Measurements from ENCODE around the gene SLC66A2.

The SLC66A2 gene

DNA sequence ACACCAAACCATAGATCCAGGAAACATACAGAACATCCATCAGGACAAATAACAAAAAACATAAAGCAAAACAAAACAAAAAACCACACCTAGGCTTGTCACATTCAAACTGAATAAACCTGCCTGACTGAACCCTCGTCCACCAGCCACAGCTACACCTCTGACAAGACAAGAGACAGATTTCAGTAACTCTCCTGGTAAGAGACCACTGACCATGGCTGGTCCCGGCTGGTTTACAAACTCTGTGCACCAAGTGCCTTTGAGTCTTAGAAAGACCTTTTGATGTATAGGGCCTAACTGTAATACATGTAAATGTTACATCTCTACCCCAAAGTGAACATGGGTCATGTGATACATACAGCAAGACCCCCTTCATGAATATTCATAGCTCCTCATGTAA lies 4.8 kb upstream of the SLC66A2 start:
- H3K79me2 ChIP-seq: no peaks in the 10 kb centered on the region
- H3K4me3 ChIP-seq (ENCODE audit: low read depth, low read length): no peak overlapping the region
- H2AFZ ChIP-seq: no peak overlapping the region
- no peak overlapping the region for H3K9ac ChIP-seq
- no peak overlapping the region for H3K4me2 ChIP-seq (ENCODE audit: low read length)
- no peaks in the 10 kb centered on the region for H3K9me3 ChIP-seq (ENCODE audit: control insufficient read depth, low read length)
- H3K27me3 ChIP-seq (ENCODE audit: control insufficient read depth, insufficient read depth, low read length): no peaks in the 10 kb centered on the region
- H3K4me1 ChIP-seq: no peaks in the 10 kb centered on the region
- TF ChIP-seq CTCF (IDR thresholded peaks at IDR 0.05): no peak
- H3K36me3 ChIP-seq (ENCODE audit: control insufficient read depth, insufficient read depth, low read length): no peaks in the 10 kb centered on the region
- H3K27ac ChIP-seq: no peak overlapping the region

GRCh38 chr18:79955302-79956075 lies 4.0 kb upstream of the SLC66A2 start:
- H3K4me2 ChIP-seq (ENCODE audit: low read length): no peak overlapping the region
- no peaks in the 10 kb centered on the region for H3K36me3 ChIP-seq (ENCODE audit: control insufficient read depth, insufficient read depth, low read length)
- TF ChIP-seq CTCF (IDR thresholded peaks at IDR 0.05): no peak
- H3K79me2 ChIP-seq: peaks cover 2% of the 10 kb centered on the region
- H3K9ac ChIP-seq: no peak overlapping the region
- H3K9me3 ChIP-seq (ENCODE audit: control insufficient read depth, low read length): no peaks in the 10 kb centered on the region
- no peak overlapping the region for H2AFZ ChIP-seq
- H3K4me3 ChIP-seq (ENCODE audit: low read depth, low read length): no peak overlapping the region
- peaks cover 1% of the 10 kb centered on the region for H3K4me1 ChIP-seq
- no peak overlapping the region for H3K27ac ChIP-seq
- no peaks in the 10 kb centered on the region for H3K27me3 ChIP-seq (ENCODE audit: control insufficient read depth, insufficient read depth, low read length)

GRCh38 chr18:79954791-79955190 lies 3.3 kb upstream of the SLC66A2 start:
- H3K36me3 ChIP-seq (ENCODE audit: control insufficient read depth, insufficient read depth, low read length): no peaks in the 10 kb centered on the region
- TF ChIP-seq CTCF (IDR thresholded peaks at IDR 0.05): no peak
- H3K9me3 ChIP-seq (ENCODE audit: control insufficient read depth, low read length): no peaks in the 10 kb centered on the region
- no peak overlapping the region for H2AFZ ChIP-seq
- peaks cover 9% of the 10 kb centered on the region for H3K79me2 ChIP-seq
- no peak overlapping the region for H3K4me3 ChIP-seq (ENCODE audit: low read depth, low read length)
- H3K4me2 ChIP-seq (ENCODE audit: low read length): no peak overlapping the region
- peaks cover 6% of the 10 kb centered on the region for H3K4me1 ChIP-seq
- H3K27ac ChIP-seq: no peak overlapping the region
- no peaks in the 10 kb centered on the region for H3K27me3 ChIP-seq (ENCODE audit: control insufficient read depth, insufficient read depth, low read length)
- H3K9ac ChIP-seq: no peak overlapping the region

- Histone ChIP-seq H2AFZ (no peak overlapping the region), H3K4me2 (ENCODE audit: low read length) (no peak overlapping the region), H3K9me3 (ENCODE audit: control insufficient read depth, low read length) (no peaks in the 10 kb centered on the region), H3K9ac (no peak overlapping the region), H3K36me3 (ENCODE audit: control insufficient read depth, insufficient read depth, low read length) (no peaks in the 10 kb centered on the region), H3K4me3 (ENCODE audit: low read depth, low read length) (no peak overlapping the region), H3K27ac (no peak overlapping the region), H3K79me2 (peaks cover 16% of the 10 kb centered on the region), H3K27me3 (ENCODE audit: control insufficient read depth, insufficient read depth, low read length) (no peaks in the 10 kb centered on the region), H3K4me1 (peaks cover 6% of the 10 kb centered on the region)
- TF ChIP-seq CTCF (IDR thresholded peaks at IDR 0.05): no peak
These were observed 2.7 kb upstream of the SLC66A2 start for GRCh38 chr18:79953971-79954651.

Measured in parathyroid adenoma (tissue), 2 donors.